Measurements from ENCODE around the gene IRGQ.

Gene IRGQ

GRCh38 chr19:43639519-43640423, 43.8 kb upstream of the IRGQ start, which contains the start of gene CADM4 (continued):
- TF ChIP-seq ATF2 (tag by site-specific recombination; IDR thresholded peaks at IDR 0.05; ENCODE audit: low read depth) (no peak), ZNF529 (tag by site-specific recombination; IDR thresholded peaks at IDR 0.05; ENCODE audit: insufficient replicate concordance) (no peak), ZNF324 (tag by site-specific recombination; IDR thresholded peaks at IDR 0.05) (peak; percentile 68; the same call in 1 of the 2 replicates), IKZF3 (tag by site-specific recombination; IDR thresholded peaks at IDR 0.05) (no peak), GLI2 (tag by site-specific recombination; IDR thresholded peaks at IDR 0.05; ENCODE audit: borderline replicate concordance, low read depth) (no peak), ZNF596 (tag by site-specific recombination; IDR thresholded peaks at IDR 0.05) (peak; percentile 50; the same call in 1 of the 2 replicates), ZNF10 (tag by site-specific recombination; IDR thresholded peaks at IDR 0.05) (peak; percentile 72; the same call in 1 of the 2 replicates), ZNF221 (tag by site-specific recombination; IDR thresholded peaks at IDR 0.05; ENCODE audit: borderline replicate concordance) (no peak)

- Histone ChIP-seq H3K36me3 (ENCODE audit: control insufficient read depth in 2 of 2, insufficient read depth in 1 of 2, low read length in 2 of 2) (peaks cover 0 to 5% of the 10 kb centered on the region in 2 experiments; a peak in 1 of 3 replicates), H3K4me3 (ENCODE audit: low read depth, low read length) (peak overlapping the region; percentile 43), H3K27ac (ENCODE audit: extremely low read depth, low read depth, low read length) (peak overlapping the region; percentile 49; the same call in 1 of the 2 replicates), H3K4me1 (ENCODE audit: control insufficient read depth, insufficient read depth, low read length) (peaks cover 22% of the 10 kb centered on the region), H3K9me3 (ENCODE audit: control insufficient read depth, insufficient read depth, low read depth, low read length) (no peaks in the 10 kb centered on the region)
- ChIA-PET CTCF (no interaction called here), POLR2A (interaction anchor here (1.4 kb wide), 1 partner anchor 11 kb away, joined by 6 read pairs; no protein-coding TSS in a partner anchor)
- 0 out of 2 replicates have a peak, but pooled peaks have one; percentile 35 for TF ChIP-seq ZBTB7A (tag by site-specific recombination; IDR thresholded peaks at IDR 0.05; ENCODE audit: low read depth)
- TF ChIP-seq ZNF404 (tag by site-specific recombination; IDR thresholded peaks at IDR 0.05) = no peak
- no peak for TF ChIP-seq TSHZ1 (tag by site-specific recombination; IDR thresholded peaks at IDR 0.05; ENCODE audit: borderline replicate concordance)
- no peak for TF ChIP-seq SCRT1 (tag by site-specific recombination; IDR thresholded peaks at IDR 0.05; ENCODE audit: borderline replicate concordance)
- peak; percentile 66; the same call in 1 of the 2 replicates for TF ChIP-seq ZNF692 (tag by site-specific recombination; IDR thresholded peaks at IDR 0.05)
- TF ChIP-seq ZNF488 (tag by site-specific recombination; IDR thresholded peaks at IDR 0.05) = 0 out of 2 replicates have a peak, but pooled peaks have one; percentile 50
- TF ChIP-seq ZNF138 (tag by site-specific recombination; IDR thresholded peaks at IDR 0.05; ENCODE audit: borderline replicate concordance) = no peak
- TF ChIP-seq ZNF121 (tag by site-specific recombination; IDR thresholded peaks at IDR 0.05) = no peak
- TF ChIP-seq WT1 (tag by site-specific recombination; IDR thresholded peaks at IDR 0.05) = no peak
- no peak; the same call in 1 of the 2 replicates for TF ChIP-seq ZNF2 (tag by site-specific recombination; IDR thresholded peaks at IDR 0.05)
- TF ChIP-seq ZNF433 (tag by site-specific recombination; IDR thresholded peaks at IDR 0.05; ENCODE audit: low read depth) = no peak
- peak; percentile 82 for TF ChIP-seq PATZ1 (tag by site-specific recombination; IDR thresholded peaks at IDR 0.05)
- TF ChIP-seq ZNF670 (tag by site-specific recombination; IDR thresholded peaks at IDR 0.05; ENCODE audit: low read depth) = no peak
- no peak for TF ChIP-seq SCRT2 (tag by site-specific recombination; IDR thresholded peaks at IDR 0.05)
These were observed 43.1 kb upstream of the IRGQ start for GRCh38 chr19:43638995-43639518.
